ENCODE data around the gene PHF5A. TPM values are rescaled to one million over a fixed set of nuclear protein-coding genes. Genes with fewer than 3 reads are reported as not detected.

The PHF5A gene
- total RNA-seq, 1 donor, result 51.0 TPM

DNA sequence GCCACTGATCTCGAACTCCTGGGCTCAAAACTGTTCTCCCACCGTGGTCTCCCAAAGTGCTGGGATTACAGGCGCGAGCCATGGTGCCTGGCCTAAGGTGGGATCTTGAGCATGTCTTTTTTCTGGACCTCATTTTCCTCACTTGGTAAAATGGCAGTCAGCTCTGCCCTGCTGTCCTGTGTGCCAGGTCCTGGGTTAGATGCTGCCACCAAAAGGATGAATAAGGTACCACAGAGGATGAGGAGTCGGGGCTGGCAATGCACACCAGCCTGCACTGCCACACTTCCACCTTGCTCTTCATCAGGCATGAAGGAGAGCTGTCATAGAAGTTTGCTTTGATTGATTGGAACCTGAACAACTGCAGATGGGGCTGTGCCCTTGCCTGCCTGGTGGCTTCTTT, 32.7 kb upstream of the PHF5A start:
- peak; percentile 25 for DNase-seq (ENCODE audit: low read depth)
- H3K4me3 ChIP-seq (ENCODE audit: low read depth, low read length), result no peak overlapping the region
- TF ChIP-seq, protein P1, sequence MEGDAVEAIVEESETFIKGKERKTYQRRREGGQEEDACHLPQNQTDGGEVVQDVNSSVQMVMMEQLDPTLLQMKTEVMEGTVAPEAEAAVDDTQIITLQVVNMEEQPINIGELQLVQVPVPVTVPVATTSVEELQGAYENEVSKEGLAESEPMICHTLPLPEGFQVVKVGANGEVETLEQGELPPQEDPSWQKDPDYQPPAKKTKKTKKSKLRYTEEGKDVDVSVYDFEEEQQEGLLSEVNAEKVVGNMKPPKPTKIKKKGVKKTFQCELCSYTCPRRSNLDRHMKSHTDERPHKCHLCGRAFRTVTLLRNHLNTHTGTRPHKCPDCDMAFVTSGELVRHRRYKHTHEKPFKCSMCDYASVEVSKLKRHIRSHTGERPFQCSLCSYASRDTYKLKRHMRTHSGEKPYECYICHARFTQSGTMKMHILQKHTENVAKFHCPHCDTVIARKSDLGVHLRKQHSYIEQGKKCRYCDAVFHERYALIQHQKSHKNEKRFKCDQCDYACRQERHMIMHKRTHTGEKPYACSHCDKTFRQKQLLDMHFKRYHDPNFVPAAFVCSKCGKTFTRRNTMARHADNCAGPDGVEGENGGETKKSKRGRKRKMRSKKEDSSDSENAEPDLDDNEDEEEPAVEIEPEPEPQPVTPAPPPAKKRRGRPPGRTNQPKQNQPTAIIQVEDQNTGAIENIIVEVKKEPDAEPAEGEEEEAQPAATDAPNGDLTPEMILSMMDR (IDR thresholded peaks at IDR 0.05; ENCODE audit: insufficient read depth, low read depth, low read length), result peak; percentile 42

DNA sequence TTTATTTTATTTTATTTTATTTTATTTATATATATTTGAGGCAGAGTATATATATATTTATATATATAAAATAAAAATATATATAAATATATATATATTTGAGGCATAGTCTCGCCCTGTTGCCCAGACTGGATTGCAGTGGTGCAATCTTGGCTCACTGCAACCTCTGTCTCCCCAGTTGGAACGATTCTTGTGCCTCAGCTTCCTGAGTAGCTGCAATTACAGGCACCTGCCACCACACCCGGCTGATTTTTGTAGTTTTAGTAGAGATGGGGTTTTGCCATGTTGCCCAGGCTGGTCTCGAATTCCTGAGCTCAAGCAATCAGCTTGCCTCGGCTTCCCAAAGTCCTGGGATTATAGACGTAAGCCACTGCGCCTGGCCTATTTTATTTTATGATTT, 31.8 kb upstream of the PHF5A start:
- no peak for DNase-seq (ENCODE audit: low read depth)
- TF ChIP-seq, protein P1 (IDR thresholded peaks at IDR 0.05; ENCODE audit: insufficient read depth, low read depth, low read length), result no peak
- H3K4me3 ChIP-seq (ENCODE audit: low read depth, low read length), result no peak overlapping the region

DNA sequence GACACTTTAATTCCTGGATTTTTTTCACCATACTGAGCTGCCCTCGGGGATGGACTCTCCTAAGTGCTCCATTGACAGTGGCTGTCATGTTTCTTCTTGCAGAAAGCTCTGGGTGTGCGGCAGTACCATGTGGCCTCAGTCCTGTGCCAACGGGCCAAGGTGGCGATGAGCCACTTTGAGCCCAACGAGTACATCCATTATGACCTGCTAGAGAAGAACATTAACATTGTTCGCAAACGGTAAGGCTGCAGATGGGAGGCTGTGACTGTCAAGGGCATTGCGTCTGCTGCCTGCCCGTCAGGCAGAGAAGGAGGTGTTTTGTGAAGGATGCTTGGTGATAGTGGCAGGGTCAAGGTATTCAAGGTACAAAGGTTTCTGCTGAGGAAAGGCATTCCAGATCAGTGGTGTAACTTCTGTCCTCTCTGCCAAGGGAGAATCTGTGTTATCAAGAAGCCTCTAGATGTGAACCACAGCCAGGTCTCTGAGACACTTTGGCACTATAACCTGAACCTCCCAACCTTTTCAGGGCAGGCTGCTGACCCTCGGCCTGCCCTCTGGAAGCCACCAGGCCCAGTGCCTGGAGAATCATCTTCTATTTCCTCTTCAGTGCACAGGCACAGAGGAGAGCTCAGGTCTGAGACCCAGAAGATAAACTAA, 31.3 kb upstream of the PHF5A start:
- DNase-seq (ENCODE audit: low read depth), result no peak
- H3K4me3 ChIP-seq (ENCODE audit: low read depth, low read length), result no peak overlapping the region
- TF ChIP-seq, protein P1 (IDR thresholded peaks at IDR 0.05; ENCODE audit: insufficient read depth, low read depth, low read length), result no peak

DNA sequence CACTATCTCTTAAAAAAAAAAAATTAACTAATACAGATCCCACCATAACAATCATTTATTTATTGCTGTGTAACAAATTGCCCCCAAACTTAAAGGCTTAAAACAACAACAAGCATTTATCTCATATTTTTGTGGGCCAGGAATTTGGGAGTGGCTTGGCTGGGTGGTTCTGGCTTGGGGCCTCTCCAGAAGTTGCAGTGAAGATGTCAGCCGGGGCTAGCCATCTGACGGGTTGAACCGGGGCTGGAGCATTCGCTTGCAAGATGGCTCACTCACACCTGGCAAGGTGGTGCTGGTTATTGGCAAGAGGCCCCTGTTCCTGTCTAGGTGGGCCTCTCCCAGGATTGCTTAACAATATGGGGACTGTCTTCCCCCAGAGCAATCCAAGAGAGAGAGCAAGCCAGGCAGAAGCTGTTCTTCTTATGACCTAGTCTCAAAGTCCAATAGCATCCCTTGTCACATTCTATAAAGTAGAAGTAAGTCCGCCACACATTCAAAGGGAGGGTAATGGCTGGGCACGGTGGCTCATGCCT, 29.9 kb upstream of the PHF5A start:
- no peak for DNase-seq (ENCODE audit: low read depth)
- TF ChIP-seq, protein P1 (IDR thresholded peaks at IDR 0.05; ENCODE audit: insufficient read depth, low read depth, low read length), result no peak
- no peak overlapping the region for H3K4me3 ChIP-seq (ENCODE audit: low read depth, low read length)

DNA sequence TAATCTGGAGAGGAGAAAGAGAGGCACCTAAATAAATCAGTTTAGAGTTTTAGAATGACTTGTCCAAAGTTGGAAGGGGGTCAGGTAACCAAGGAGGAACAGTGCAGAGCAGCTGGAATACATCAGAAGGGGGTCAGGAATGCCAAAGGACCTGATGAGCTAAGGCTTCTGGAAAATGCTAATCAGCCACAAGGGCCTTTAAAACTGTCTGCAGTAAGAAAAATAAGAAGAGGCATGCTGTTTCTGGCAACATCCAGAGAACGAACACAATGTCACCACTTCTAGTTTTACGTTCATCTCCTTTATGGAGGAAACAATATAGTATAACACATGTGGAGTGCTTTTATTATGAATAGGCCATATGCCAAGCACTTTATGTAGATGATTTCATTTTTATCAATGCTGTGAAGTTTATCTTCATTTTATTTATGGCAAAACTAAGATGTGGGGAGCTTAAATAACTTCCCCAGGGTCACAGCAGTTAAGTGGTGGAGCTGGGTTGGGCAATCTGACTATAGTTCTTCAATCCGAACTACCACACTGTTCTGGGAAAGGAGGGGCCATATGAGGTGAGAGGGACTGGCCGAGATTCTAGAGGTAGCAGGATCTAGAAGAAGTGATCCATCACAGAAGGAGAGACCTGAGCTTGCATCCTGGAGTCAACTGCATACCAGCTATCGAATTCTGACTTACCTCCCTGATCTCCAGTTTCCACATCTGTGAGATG, 23.0 kb upstream of the PHF5A start:
- H3K4me3 ChIP-seq (ENCODE audit: low read depth, low read length), result no peak overlapping the region
- TF ChIP-seq, protein P1 (IDR thresholded peaks at IDR 0.05; ENCODE audit: insufficient read depth, low read depth, low read length), result no peak
- peak; percentile 89 for DNase-seq (ENCODE audit: low read depth)

DNA sequence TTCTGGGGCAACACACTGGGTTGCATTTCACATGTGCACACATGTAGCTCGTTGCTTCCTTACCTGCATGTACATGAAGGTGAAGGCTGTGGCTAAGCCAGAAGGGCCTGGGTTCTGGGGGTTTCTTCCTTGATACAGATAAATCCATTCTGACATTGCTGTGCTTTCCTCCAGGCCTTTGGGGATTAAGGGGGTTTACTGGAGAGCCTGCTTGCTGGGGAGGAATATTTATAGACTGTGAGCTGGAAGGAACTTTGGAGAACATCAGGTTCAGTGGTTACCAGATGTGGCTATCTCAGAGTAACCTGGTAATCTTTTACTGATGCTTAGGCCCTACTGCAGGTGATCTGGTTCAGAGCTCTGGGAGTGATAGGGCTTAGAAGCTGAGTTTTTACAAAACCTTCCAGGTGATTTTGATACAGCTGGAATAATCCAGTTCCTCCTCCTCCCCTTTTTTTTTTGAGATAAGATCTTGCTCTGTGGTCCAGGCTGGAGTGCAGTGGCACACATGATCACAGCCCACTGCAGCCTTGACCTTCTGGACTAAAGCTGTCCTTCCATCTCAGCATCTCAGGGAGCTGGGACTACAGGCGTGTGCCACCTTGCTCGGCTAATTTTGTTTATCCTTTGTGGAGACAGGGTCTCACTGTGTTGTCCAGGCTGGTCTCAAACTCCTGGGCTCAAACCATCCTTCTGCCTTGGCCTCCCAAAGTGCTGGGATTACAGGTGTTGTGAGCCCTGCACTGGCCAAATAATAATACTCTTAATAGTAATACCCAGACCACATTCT, 20.3 kb upstream of the PHF5A start:
- no peak overlapping the region for H3K4me3 ChIP-seq (ENCODE audit: low read depth, low read length)
- peak; percentile 33 for DNase-seq (ENCODE audit: low read depth)
- TF ChIP-seq, protein P1 (IDR thresholded peaks at IDR 0.05; ENCODE audit: insufficient read depth, low read depth, low read length), result no peak

Measured in fibroblast of villous mesenchyme (primary cell).